HEK293 (cell line): ENCODE measurements around the gene CCNYL1.

Source experiments
- CTCF ChIP-seq: fragments of 450-650 bp; formaldehyde crosslinking; IDR thresholded peaks from 2 replicates; pipeline ENCODE4 v1.5.1; 2016; ENCODE audit warnings: missing biosample characterization, missing genetic modification characterization
- HIC1 ChIP-seq: fragments of 450-650 bp; formaldehyde crosslinking; IDR thresholded peaks from 2 replicates; pipeline ENCODE4 v1.5.1; 2016; ENCODE audit warnings: missing biosample characterization, missing genetic modification characterization
- ZNF354C ChIP-seq: fragments of 450-650 bp; formaldehyde crosslinking; IDR thresholded peaks from 2 replicates; pipeline ENCODE4 v1.5.1; 2016; ENCODE audit warnings: missing biosample characterization, missing genetic modification characterization, low read depth, borderline replicate concordance

- no peak for TF ChIP-seq CTCF (tag by site-specific recombination)
- no peak for TF ChIP-seq HIC1 (tag by site-specific recombination)
- TF ChIP-seq ZNF354C (tag by site-specific recombination): no peak
Measured at GRCh38 chr2:207775473-207775872, 64.0 kb downstream of the CCNYL1 start.
